HepG2 (cell line): Measurements from ENCODE around the gene CHIC2. TPM values are rescaled to one million over a fixed set of nuclear protein-coding genes. Genes with fewer than 3 reads are reported as not detected.

ENCODE experiments used
- ATAC-seq: fragments of 200-7000 bp; cut with Tn5 transposase; 3 replicates; pipeline ENCODE4 v1.9.1; 2020; ENCODE audit warnings: mild to moderate bottlenecking, moderate library complexity
- BruUV-seq: library from RNA; stranded (reverse); fragments of 400-500 nt; replicated peaks from 2 replicates; lab custom pipeline; 2021; lab: Mats Ljungman, UMichigan
- CTCF ChIA-PET: fragments of 300-600 bp; formaldehyde crosslinking; extraction: SDS; loops from one replicate; lab custom pipeline; 2021; ENCODE audit warnings: low total read pairs, inconsistent platforms, low intra/inter-chr PET ratio; lab: Yijun Ruan, JAX
- POLR2A ChIA-PET: fragments of 350-600 bp; sonication (Branson Sonifier 250); formaldehyde crosslinking; loops from one replicate; lab custom pipeline; 2020; ENCODE audit warnings: antibody characterized with exemption, inconsistent platforms; lab: Yijun Ruan, JAX
- DNase-seq: peaks from one replicate; pipeline ENCODE4 v3.0.0-alpha.2; 2015; ENCODE audit warnings: low spot score
- FAIRE-seq: peaks from 3 replicates; lab custom pipeline; 2011; peaks lifted over from hg19 to GRCh38; lab: Jason Lieb, UNC
- H2AFZ ChIP-seq: one replicate; pipeline ENCODE4 v1.6.1; 2011; ENCODE audit warnings: low read length, inconsistent platforms
- H3K27ac ChIP-seq: fragments of 300-600 bp; 3 replicates; pipeline ENCODE4 v1.8.0; 2011; ENCODE audit warnings: mixed run types, mild to moderate bottlenecking, mixed read lengths, low read length, inconsistent platforms; ENCODE audit not compliant: insufficient read depth; ENCODE audit errors: extremely low read length
- H3K27me3 ChIP-seq, 2 experiments: fragments of 200-600 bp in 1 of 2; 2 replicates in 1 of 2; 3 replicates in 1 of 2; pipeline versions ENCODE4 v1.6.0 to v1.8.0; 2011; ENCODE audit warnings: low read length in 2 of 2, mild to moderate bottlenecking in 2 of 2, moderate library complexity in 2 of 2, inconsistent platforms in 1 of 2; ENCODE audit not compliant: insufficient read depth in 2 of 2, control insufficient read depth in 1 of 2
- H3K36me3 ChIP-seq, 2 experiments: fragments of 200-600 bp in 1 of 2; replicated peaks in 1 of 2; 2 replicates in 1 of 2; 3 replicates in 1 of 2; pipeline versions ENCODE4 v1.5.1 to v1.8.0; 2011; ENCODE audit warnings: low read length in 2 of 2, inconsistent platforms in 1 of 2; ENCODE audit not compliant: insufficient read depth in 2 of 2, control insufficient read depth in 1 of 2
- H3K4me1 ChIP-seq: 2 replicates; pipeline ENCODE4 v1.5.1; 2012; ENCODE audit warnings: low read length, inconsistent platforms; ENCODE audit not compliant: insufficient read depth
- H3K4me2 ChIP-seq: 2 replicates; pipeline ENCODE4 v1.6.0; 2011; ENCODE audit warnings: low read depth, low read length, inconsistent platforms
- H3K4me3 ChIP-seq, 3 experiments: fragments of 200-600 bp in 1 of 3; sonication (generic), shearing (Covaris generic) in 1 of 3; replicated peaks in 1 of 3; 2 replicates each; pipeline ENCODE4 v1.5.1; 2011 to 2016; ENCODE audit warnings: low read length in 3 of 3, inconsistent platforms in 2 of 3, low read depth in 2 of 3, mild to moderate bottlenecking in 2 of 3, control low read depth in 1 of 3, mixed read lengths in 1 of 3; ENCODE audit not compliant: insufficient read depth in 1 of 3
- H3K79me2 ChIP-seq: one replicate; pipeline ENCODE4 v1.6.1; 2011; ENCODE audit warnings: low read length, inconsistent platforms; ENCODE audit not compliant: insufficient read depth
- H3K9ac ChIP-seq: 2 replicates; pipeline ENCODE4 v1.6.0; 2011; ENCODE audit warnings: mild to moderate bottlenecking, low read depth, low read length, inconsistent platforms; ENCODE audit not compliant: insufficient read depth
- H3K9me3 ChIP-seq: 2 replicates; pipeline ENCODE4 v1.5.1; 2012; ENCODE audit warnings: mild to moderate bottlenecking, low read length
- H4K20me1 ChIP-seq: 2 replicates; pipeline ENCODE4 v1.6.0; 2011; ENCODE audit warnings: inconsistent platforms, mild to moderate bottlenecking, low read length, moderate library complexity; ENCODE audit not compliant: insufficient read depth
- DZIP1 ChIP-seq: sonication (generic); formaldehyde crosslinking; IDR thresholded peaks from 2 replicates; pipeline ENCODE4 v1.5.0; 2020; ENCODE audit warnings: mild to moderate bottlenecking, missing genetic modification reagents
- EED ChIP-seq: sonication (generic); formaldehyde crosslinking; IDR thresholded peaks from 2 replicates; pipeline ENCODE4 v1.5.0; 2020; ENCODE audit warnings: mild to moderate bottlenecking, missing genetic modification reagents
- SP140L ChIP-seq: sonication (generic); formaldehyde crosslinking; IDR thresholded peaks from 2 replicates; pipeline ENCODE4 v1.4.0; 2020; ENCODE audit warnings: missing genetic modification reagents, borderline replicate concordance
- ZFP82 ChIP-seq: sonication (generic); formaldehyde crosslinking; IDR thresholded peaks from 2 replicates; pipeline ENCODE4 v1.5.1; 2020; ENCODE audit warnings: mild to moderate bottlenecking, missing genetic modification reagents, borderline replicate concordance
- ZNF446 ChIP-seq: sonication (generic); formaldehyde crosslinking; IDR thresholded peaks from 2 replicates; pipeline ENCODE4 v1.5.0; 2020; ENCODE audit warnings: mild to moderate bottlenecking, missing genetic modification reagents
- ZNF75D ChIP-seq: sonication (generic); formaldehyde crosslinking; IDR thresholded peaks from 2 replicates; pipeline ENCODE4 v1.8.1; 2023; ENCODE audit warnings: missing genetic modification reagents, mild to moderate bottlenecking, borderline replicate concordance
- ZNF773 ChIP-seq: sonication (generic); formaldehyde crosslinking; IDR thresholded peaks from 2 replicates; pipeline ENCODE4 v1.4.0; 2020; ENCODE audit warnings: missing genetic modification reagents, borderline replicate concordance
- WGBS: methylation state at CpG from one replicate; pipeline ENCODE4 v1.1.6; 2017; ENCODE audit warnings: low lambda C conversion rate; 5-methylcytosine and 5-hydroxymethylcytosine counted together
- in situ Hi-C: cut with HindIII; loops from 2 replicates; pipeline ENCODE4 v1.10.0; 2017; ENCODE audit warnings: low pct_unique_long_range_greater_than_20kb; ENCODE audit not compliant: extremely low pct_ligation_motif_present
- intact Hi-C: fragments of 100-400 bp; cut with micrococcal nuclease; formaldehyde crosslinking; loops from one replicate; pipeline ENCODE4 v1.10.0; 2022; ENCODE audit not compliant: unreplicated experiment
- polyA plus RNA-seq, 8 experiments: library from polyadenylated mRNA; depleted of rRNA in 3 of 8; stranded (reverse) in 7 of 8; unstranded in 1 of 8; fragments of >200 nt; fragmentation: Illumina TruSeq in 4 of 8; extraction: Trizol in 4 of 8; gene quantifications; 2 replicates each; pipeline versions ENCODE4 v1.2.1 to v1.2.3, GENCODE V29; 2011 to 2016; ENCODE audit warnings: low read depth in 4 of 8, missing spikeins in 1 of 8, mixed read lengths in 1 of 8; ENCODE audit not compliant: insufficient read depth in 1 of 8
- total RNA-seq, 5 experiments: library from RNA; depleted of rRNA; stranded (reverse); fragments of >200 nt; fragmentation: Illumina TruSeq; extraction: Trizol; gene quantifications; 2 replicates each; pipeline ENCODE4 v1.2.3, GENCODE V29; 2016; ENCODE audit warnings: low read depth in 1 of 5

CHIC2 gene
- total and polyA plus RNA-seq, 2 of the 13 experiments (the other 11 are each of a cell fraction or from before 2014, with no cell fraction given): 10.0 to 17.2 TPM

DNA sequence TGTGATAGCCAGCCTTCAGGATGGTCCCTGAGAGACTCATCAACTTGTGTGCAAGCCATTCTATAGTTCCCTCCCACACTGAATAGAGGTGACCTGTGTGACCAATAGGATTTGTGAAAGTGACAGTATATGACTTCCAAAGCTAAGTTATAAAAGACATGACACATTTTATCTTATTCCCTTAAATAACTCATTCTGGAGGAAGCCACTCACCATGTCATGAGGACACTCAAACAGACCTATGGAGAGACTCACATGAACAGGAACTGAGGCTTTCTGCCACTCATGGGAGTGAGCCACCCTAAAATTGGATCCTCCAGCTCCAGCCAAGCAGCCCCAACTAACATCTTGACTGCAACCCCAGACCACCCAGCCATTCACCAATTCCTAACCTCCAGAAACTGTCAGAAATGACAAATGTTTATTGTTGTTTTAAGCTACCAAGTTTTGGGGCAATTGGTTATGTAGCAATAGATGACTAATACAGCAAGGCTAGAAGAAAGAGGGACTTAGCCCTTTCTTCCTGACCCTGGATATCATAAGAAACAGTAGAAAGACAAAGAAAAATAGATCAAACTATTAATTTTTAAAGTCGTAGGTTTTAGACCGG, 9.0 kb upstream of the CHIC2 start:
- in situ Hi-C loops (no loop called here), intact Hi-C loops (no loop called here)
- no peaks in the 10 kb centered on the region for H3K27me3 ChIP-seq
- no peak for ATAC-seq
- TF ChIP-seq ZFP82 (CRISPR knock-in tag) (no peak), ZNF773 (CRISPR knock-in tag) (no peak), DZIP1 (CRISPR knock-in tag) (no peak), SP140L (CRISPR knock-in tag) (no peak), ZNF446 (CRISPR knock-in tag) (no peak), EED (no peak), ZNF75D (CRISPR knock-in tag) (no peak)
- H4K20me1 ChIP-seq: no peaks in the 10 kb centered on the region
- H2AFZ ChIP-seq: no peak overlapping the region
- H3K4me2 ChIP-seq: no peak overlapping the region
- FAIRE-seq: no peak
- BruUV-seq: no TSS peak
- ChIA-PET CTCF (no interaction called here), POLR2A (no interaction called here)
- H3K4me3 ChIP-seq: no peak overlapping the region
- no peaks in the 10 kb centered on the region for H3K79me2 ChIP-seq
- no peak overlapping the region for H3K9ac ChIP-seq
- no peaks in the 10 kb centered on the region for H3K4me1 ChIP-seq
- 93% methylated on average over 2 of the region's 2 CpGs for WGBS
- no peak overlapping the region for H3K27ac ChIP-seq
- DNase-seq: no peak
- no peaks in the 10 kb centered on the region for H3K36me3 ChIP-seq
- H3K9me3 ChIP-seq: no peaks in the 10 kb centered on the region
